ENCODE results near the gene DUSP22.

- TF ChIP-seq HDAC2 (IDR thresholded peaks at IDR 0.05): no peak
- TF ChIP-seq EP300 (IDR thresholded peaks at IDR 0.05): no peak
- no peak for TF ChIP-seq REST (IDR thresholded peaks at IDR 0.05)
- no peak for TF ChIP-seq POLR2A (IDR thresholded peaks at IDR 0.05; ENCODE audit: low read length)
- TF ChIP-seq, protein P1, sequence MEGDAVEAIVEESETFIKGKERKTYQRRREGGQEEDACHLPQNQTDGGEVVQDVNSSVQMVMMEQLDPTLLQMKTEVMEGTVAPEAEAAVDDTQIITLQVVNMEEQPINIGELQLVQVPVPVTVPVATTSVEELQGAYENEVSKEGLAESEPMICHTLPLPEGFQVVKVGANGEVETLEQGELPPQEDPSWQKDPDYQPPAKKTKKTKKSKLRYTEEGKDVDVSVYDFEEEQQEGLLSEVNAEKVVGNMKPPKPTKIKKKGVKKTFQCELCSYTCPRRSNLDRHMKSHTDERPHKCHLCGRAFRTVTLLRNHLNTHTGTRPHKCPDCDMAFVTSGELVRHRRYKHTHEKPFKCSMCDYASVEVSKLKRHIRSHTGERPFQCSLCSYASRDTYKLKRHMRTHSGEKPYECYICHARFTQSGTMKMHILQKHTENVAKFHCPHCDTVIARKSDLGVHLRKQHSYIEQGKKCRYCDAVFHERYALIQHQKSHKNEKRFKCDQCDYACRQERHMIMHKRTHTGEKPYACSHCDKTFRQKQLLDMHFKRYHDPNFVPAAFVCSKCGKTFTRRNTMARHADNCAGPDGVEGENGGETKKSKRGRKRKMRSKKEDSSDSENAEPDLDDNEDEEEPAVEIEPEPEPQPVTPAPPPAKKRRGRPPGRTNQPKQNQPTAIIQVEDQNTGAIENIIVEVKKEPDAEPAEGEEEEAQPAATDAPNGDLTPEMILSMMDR (IDR thresholded peaks at IDR 0.05): no peak
- TF ChIP-seq FOSL2 (IDR thresholded peaks at IDR 0.05): no peak
- no peak for TF ChIP-seq FOSL2 (CRISPR knock-in tag; IDR thresholded peaks at IDR 0.05)
- no peak for TF ChIP-seq POLR2AphosphoS2 (conservative IDR thresholded peaks at IDR 0.05; ENCODE audit: low read length)
- TF ChIP-seq RCOR1 (IDR thresholded peaks at IDR 0.05; ENCODE audit: low read depth, low read length): no peak
- TF ChIP-seq JUN (IDR thresholded peaks at IDR 0.05): no peak
- TF ChIP-seq ESRRA (IDR thresholded peaks at IDR 0.05; ENCODE audit: borderline replicate concordance, low read length): no peak
- no peak for TF ChIP-seq MAZ (IDR thresholded peaks at IDR 0.05; ENCODE audit: borderline replicate concordance, low read depth, low read length)
- TF ChIP-seq CBX2 (IDR thresholded peaks at IDR 0.05; ENCODE audit: borderline replicate concordance, low read depth): no peak
- no peak for TF ChIP-seq ELK1 (IDR thresholded peaks at IDR 0.05; ENCODE audit: low read depth, low read length)
Observed at GRCh38 chr6:303263-303662, 11.0 kb downstream of the DUSP22 start.
